GM12892 (cell line): ENCODE data around the gene FIBCD1.

Experiments
- POLR2A ChIP-seq: IDR thresholded peaks from 2 replicates; pipeline ENCODE4 v1.6.1; 2011; ENCODE audit warnings: low read depth, low read length, control low read depth
- TAF1 ChIP-seq: IDR thresholded peaks from 2 replicates; pipeline ENCODE4 v1.6.1; 2011; ENCODE audit warnings: low read depth, mild to moderate bottlenecking, control low read depth, low read length, borderline replicate concordance

- TF ChIP-seq TAF1 = no peak
- TF ChIP-seq POLR2A = no peak
These were observed 37.1 kb upstream of the FIBCD1 start for GRCh38 chr9:130975932-130976841.
